Cardiac muscle cell (in vitro differentiated cells and primary cell): ENCODE data around the gene C9orf57. TPM values are rescaled to one million over a fixed set of nuclear protein-coding genes. Genes with fewer than 3 reads are reported as not detected.

ENCODE experiments used
- DNase-seq, 2 donors: peaks; one replicate each; pipeline versions ENCODE4 v3.0.0 to v3.0.0-alpha.2; 2010 to 2017; ENCODE audit warnings: low read depth in 1 of 2, low spot score in 1 of 2
- H3K27ac ChIP-seq: fragments of 200-600 bp; sonication (generic); 2 replicates; pipeline ENCODE4 v1.5.1; 2016
- H3K27me3 ChIP-seq: fragments of 200-600 bp; sonication (generic); 2 replicates; pipeline ENCODE4 v1.6.0; 2016; ENCODE audit warnings: control low read depth
- H3K36me3 ChIP-seq: fragments of 200-600 bp; sonication (generic); 2 replicates; pipeline ENCODE4 v1.5.1; 2016; ENCODE audit warnings: control low read depth
- H3K4me1 ChIP-seq: fragments of 200-600 bp; sonication (generic); 2 replicates; pipeline ENCODE4 v1.8.1; 2017; ENCODE audit warnings: low read depth, mild to moderate bottlenecking, mixed run types
- H3K4me3 ChIP-seq: fragments of 200-600 bp; sonication (generic); 2 replicates; pipeline ENCODE4 v1.5.1; 2016; ENCODE audit warnings: mild to moderate bottlenecking
- H3K9me3 ChIP-seq: fragments of 200-600 bp; sonication (generic); 2 replicates; pipeline ENCODE4 v1.5.1; 2017; ENCODE audit warnings: low read depth, mild to moderate bottlenecking, control low read depth
- CTCF ChIP-seq: IDR thresholded peaks from 2 replicates; pipeline ENCODE4 v1.5.1; 2012; ENCODE audit warnings: low read depth, mild to moderate bottlenecking, low read length
- polyA plus RNA-seq: library from polyadenylated mRNA; unstranded; fragments of >200 nt; fragmentation: Nextera tagmentation; extraction: Ambion mirVana; gene quantifications from 2 replicates; pipeline ENCODE4 v1.2.1, GENCODE V29; 2016
- total RNA-seq: library from RNA; depleted of rRNA; stranded (reverse); fragments of >200 nt; gene quantifications from 2 replicates; pipeline ENCODE4 v1.2.3, GENCODE V29; 2016

Gene C9orf57
- total and polyA plus RNA-seq, 2 experiments from 2014 or later, result not detected

GRCh38 chr9:72005451-72005850 is 55.0 kb downstream of the C9orf57 start:
- Histone ChIP-seq H3K27me3 (no peaks in the 10 kb centered on the region), H3K27ac (no peak overlapping the region), H3K9me3 (no peaks in the 10 kb centered on the region), H3K36me3 (no peaks in the 10 kb centered on the region), H3K4me1 (no peaks in the 10 kb centered on the region), H3K4me3 (no peak overlapping the region)
- DNase-seq, result no peak
- TF ChIP-seq CTCF, result no peak

Other genes with a start within 250 kb of the C9orf57 start
- 19.6 and 26.9 TPM in 2 replicates for gene ABHD17B, start 149.4 kb downstream of the C9orf57 start, total RNA-seq
- gene ABHD17B, start 149.4 kb downstream of the C9orf57 start, polyA plus RNA-seq, result 28.2 and 36.1 TPM in 2 replicates
- 13.6 and 16.8 TPM in 2 replicates for gene C9orf85, start 149.0 kb downstream of the C9orf57 start, total RNA-seq
- 16.7 and 21.8 TPM in 2 replicates for gene C9orf85, start 149.0 kb downstream of the C9orf57 start, polyA plus RNA-seq
- 0.18 and 0.21 TPM in 2 replicates for gene GDA, start 88.8 kb upstream of the C9orf57 start, total RNA-seq
- 0.46 and 0.59 TPM in 2 replicates for gene GDA, start 88.8 kb upstream of the C9orf57 start, polyA plus RNA-seq